SH-SY5Y (cell line): Measurements from ENCODE around the gene CAMK1G.

Source experiments
- GATA2 ChIP-seq: IDR thresholded peaks from 2 replicates; pipeline ENCODE4 v1.6.1; 2011; ENCODE audit warnings: mild to moderate bottlenecking, low read depth, low read length
- GATA3 ChIP-seq: IDR thresholded peaks from 2 replicates; pipeline ENCODE4 v1.6.1; 2011; ENCODE audit warnings: low read depth, mild to moderate bottlenecking, low read length, moderate library complexity

DNA sequence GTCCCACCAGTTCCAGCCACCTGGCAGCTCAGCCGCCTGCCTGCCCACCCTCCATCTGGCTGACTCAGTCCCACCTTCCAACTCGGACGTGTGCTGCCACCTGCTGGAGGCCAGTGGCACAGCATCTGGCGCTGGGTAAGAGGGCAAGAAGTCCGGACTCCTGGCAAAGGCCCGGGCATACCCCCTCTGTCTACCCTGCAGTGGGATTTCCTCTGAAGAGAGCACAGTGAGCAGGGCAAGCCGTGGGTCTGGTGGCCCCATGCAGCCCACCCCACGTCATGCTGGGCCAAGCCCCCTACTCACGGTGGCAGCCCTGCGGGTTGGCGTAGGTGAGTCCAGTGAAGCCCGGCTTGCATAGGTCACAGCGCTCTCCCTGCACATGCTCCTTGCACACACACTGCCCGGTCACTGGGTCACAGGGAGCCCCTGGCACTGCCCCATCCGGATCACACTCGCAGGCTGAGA, 44.2 kb downstream of the CAMK1G start:
- TF ChIP-seq GATA3 (no peak), GATA2 (no peak)
